Measurements from ENCODE around the gene C11orf54.
"Not testable (repeated sequence)": the region's sequence is repeated elsewhere in the genome, so short reads cannot be mapped to it uniquely, and the experiment has no call there.

C11orf54 gene

DNA sequence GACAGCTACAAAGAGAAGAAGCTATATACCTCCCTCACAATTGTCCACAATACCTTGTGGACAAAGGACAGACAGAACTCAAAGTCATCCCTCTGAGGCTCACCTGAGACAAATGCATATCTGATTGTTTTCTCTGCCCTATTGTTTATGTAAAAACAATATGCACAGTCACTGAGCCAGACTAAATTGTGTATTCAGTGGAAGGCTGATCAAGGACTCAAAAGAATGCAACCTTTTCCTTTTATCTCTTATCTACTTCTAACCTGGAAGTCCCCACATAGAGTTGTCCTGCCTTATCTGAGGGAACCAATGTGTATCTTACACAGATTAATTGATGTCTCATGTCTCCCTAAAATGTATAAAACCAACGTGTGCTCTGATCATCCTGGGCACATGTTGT lies 28.7 kb downstream of the C11orf54 start:
- no peak for DNase-seq (ENCODE audit: low spot score)
- CTCF ChIA-PET, result interaction anchor here (0.7 kb wide), 1 partner anchor 245 kb away, joined by 4 read pairs; no protein-coding TSS in a partner anchor
- POLR2A ChIA-PET (ENCODE audit: low non-redundant PET), result no interaction called here
- TF ChIP-seq, protein P1, sequence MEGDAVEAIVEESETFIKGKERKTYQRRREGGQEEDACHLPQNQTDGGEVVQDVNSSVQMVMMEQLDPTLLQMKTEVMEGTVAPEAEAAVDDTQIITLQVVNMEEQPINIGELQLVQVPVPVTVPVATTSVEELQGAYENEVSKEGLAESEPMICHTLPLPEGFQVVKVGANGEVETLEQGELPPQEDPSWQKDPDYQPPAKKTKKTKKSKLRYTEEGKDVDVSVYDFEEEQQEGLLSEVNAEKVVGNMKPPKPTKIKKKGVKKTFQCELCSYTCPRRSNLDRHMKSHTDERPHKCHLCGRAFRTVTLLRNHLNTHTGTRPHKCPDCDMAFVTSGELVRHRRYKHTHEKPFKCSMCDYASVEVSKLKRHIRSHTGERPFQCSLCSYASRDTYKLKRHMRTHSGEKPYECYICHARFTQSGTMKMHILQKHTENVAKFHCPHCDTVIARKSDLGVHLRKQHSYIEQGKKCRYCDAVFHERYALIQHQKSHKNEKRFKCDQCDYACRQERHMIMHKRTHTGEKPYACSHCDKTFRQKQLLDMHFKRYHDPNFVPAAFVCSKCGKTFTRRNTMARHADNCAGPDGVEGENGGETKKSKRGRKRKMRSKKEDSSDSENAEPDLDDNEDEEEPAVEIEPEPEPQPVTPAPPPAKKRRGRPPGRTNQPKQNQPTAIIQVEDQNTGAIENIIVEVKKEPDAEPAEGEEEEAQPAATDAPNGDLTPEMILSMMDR (conservative IDR thresholded peaks at IDR 0.05; ENCODE audit: low read depth), result no peak
- H3K27ac ChIP-seq, result no peak overlapping the region

- no peak for DNase-seq (ENCODE audit: low spot score)
- no peak overlapping the region for H3K27ac ChIP-seq
- ChIA-PET POLR2A (ENCODE audit: low non-redundant PET) (no interaction called here), CTCF (no interaction called here)
- TF ChIP-seq, protein P1 (conservative IDR thresholded peaks at IDR 0.05; ENCODE audit: low read depth), result no peak
Observed at GRCh38 chr11:93772123-93772522, 30.7 kb downstream of the C11orf54 start.

DNA sequence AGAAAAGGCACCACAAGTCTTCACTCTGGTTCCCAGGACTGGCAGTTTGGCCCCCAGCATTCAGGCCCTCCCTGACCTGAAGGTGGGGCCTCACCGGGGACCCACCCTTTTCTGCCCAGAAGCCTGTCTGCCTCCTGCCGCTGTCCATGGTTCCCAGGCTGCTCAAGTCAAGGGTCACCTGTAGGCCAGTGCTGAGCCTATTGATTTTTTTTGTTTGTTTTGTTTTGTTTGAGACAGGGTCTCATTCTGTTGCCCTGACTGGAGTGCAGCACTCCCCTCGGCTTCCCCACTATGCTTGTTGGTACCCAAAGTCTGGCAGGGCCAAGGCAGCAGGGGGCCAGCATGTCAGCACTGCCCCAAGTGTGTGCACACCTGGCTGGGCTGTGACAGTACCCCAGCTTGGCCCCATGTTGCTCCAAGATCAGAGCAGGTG lies 31.6 kb downstream of the C11orf54 start:
- TF ChIP-seq, protein P1 (conservative IDR thresholded peaks at IDR 0.05; ENCODE audit: low read depth), result no peak
- ChIA-PET POLR2A (ENCODE audit: low non-redundant PET) (no interaction called here), CTCF (interaction anchor here (0.9 kb wide), 1 partner anchor 11 kb away, joined by 4 read pairs; the partner anchor contains the start of gene MED17)
- no peak overlapping the region for H3K27ac ChIP-seq
- DNase-seq (ENCODE audit: low spot score), result no peak

GRCh38 chr11:93773601-93774200 lies 32.2 kb downstream of the C11orf54 start:
- H3K27ac ChIP-seq, result no peak overlapping the region
- ChIA-PET POLR2A (ENCODE audit: low non-redundant PET) (no interaction called here), CTCF (interaction anchor here (0.9 kb wide), 1 partner anchor 10 kb away, joined by 4 read pairs; the partner anchor contains the start of gene MED17)
- TF ChIP-seq, protein P1 (conservative IDR thresholded peaks at IDR 0.05; ENCODE audit: low read depth), result no peak
- no peak for DNase-seq (ENCODE audit: low spot score)

GRCh38 chr11:93774560-93774959 lies 33.1 kb downstream of the C11orf54 start:
- DNase-seq (ENCODE audit: low spot score); POLR2A ChIA-PET (ENCODE audit: low non-redundant PET); H3K27ac ChIP-seq; CTCF ChIA-PET: not testable (repeated sequence)

GRCh38 chr11:93775289-93775688 lies 33.8 kb downstream of the C11orf54 start:
- ChIA-PET CTCF (no interaction called here), POLR2A (ENCODE audit: low non-redundant PET) (no interaction called here)
- DNase-seq (ENCODE audit: low spot score), result no peak
- TF ChIP-seq, protein P1 (conservative IDR thresholded peaks at IDR 0.05; ENCODE audit: low read depth), result no peak
- H3K27ac ChIP-seq, result no peak overlapping the region

- ChIA-PET POLR2A (ENCODE audit: low non-redundant PET) (interaction anchor here (1.3 kb wide), 1 partner anchor 43 kb away, joined by 18 read pairs; no protein-coding TSS in a partner anchor), CTCF (interaction anchor here (1.1 kb wide), 1 partner anchor 61 kb away, joined by 4 read pairs; no protein-coding TSS in a partner anchor)
- H3K27ac ChIP-seq, result peak overlapping the region; percentile 91
- no peak for DNase-seq (ENCODE audit: low spot score)
- TF ChIP-seq, protein P1 (conservative IDR thresholded peaks at IDR 0.05; ENCODE audit: low read depth), result no peak
Observed at GRCh38 chr11:93783362-93783761, 41.9 kb downstream of the C11orf54 start.
